Psoas muscle (tissue), 8 donors: ENCODE results near the gene ARHGEF16. TPM values are rescaled to one million over a fixed set of nuclear protein-coding genes. Genes with fewer than 3 reads are reported as not detected.

Experiments used
- ATAC-seq, 4 donors: fragments of 200-7000 bp; cut with Tn5 transposase; one replicate each; pipeline ENCODE4 v1.9.1; 2020; ENCODE audit warnings: moderate library complexity in 3 of 4, mild to moderate bottlenecking in 2 of 4
- DNase-seq, 2 donors: peaks; one replicate each; pipeline ENCODE4 v3.0.0-alpha.2; 2020
- H3K27ac ChIP-seq: fragments of 200-600 bp; one replicate; pipeline ENCODE4 v1.8.0; 2022
- H3K27me3 ChIP-seq, 3 donors: fragments of 200-600 bp in 1 of 3; one replicate each; pipeline versions ENCODE4 v1.6.1 to v1.8.0; 2013 to 2022; ENCODE audit warnings: low read length in 2 of 3, mild to moderate bottlenecking in 2 of 3, moderate library complexity in 1 of 3; ENCODE audit not compliant: insufficient read depth in 3 of 3
- H3K36me3 ChIP-seq, 2 donors: fragments of 200-600 bp in 1 of 2; one replicate each; pipeline versions ENCODE4 v1.6.1 to v1.8.0; 2013 to 2022; ENCODE audit warnings: low read depth in 1 of 2, mild to moderate bottlenecking in 1 of 2, moderate library complexity in 1 of 2; ENCODE audit not compliant: insufficient read depth in 1 of 2
- H3K4me1 ChIP-seq: fragments of 200-600 bp; one replicate; pipeline ENCODE4 v1.8.0; 2022
- H3K4me3 ChIP-seq: fragments of 200-600 bp; one replicate; pipeline ENCODE4 v1.8.0; 2022; ENCODE audit warnings: mild to moderate bottlenecking
- H3K9me3 ChIP-seq: fragments of 200-600 bp; one replicate; pipeline ENCODE4 v1.8.0; 2022
- WGBS, 3 donors: extraction: QIAGEN DNeasy Blood & Tissue Kit; methylation state at CpG; one replicate each; pipeline versions ENCODE4 v1.1.6 to v1.1.7; 2013; 5-methylcytosine and 5-hydroxymethylcytosine counted together
- intact Hi-C, 2 donors: fragments of 100-400 bp; cut with DNase I; formaldehyde crosslinking; loops; one replicate each; pipeline versions ENCODE4 v1.11.0 to v1.14.2; 2022
- polyA plus RNA-seq, 3 donors: library from polyadenylated mRNA; stranded (reverse); fragments of 200-250 nt; gene quantifications; one replicate each; pipeline ENCODE4 v1.2.3, GENCODE V29; 2013
- total RNA-seq, 4 donors: library from RNA; stranded (reverse); fragmentation: NEBNext Ultra II Directional in 2 of 4; extraction: Animal tissue kit (Norgen Biotek cat#: 25700) in 2 of 4; gene quantifications; one replicate each; pipeline versions ENCODE4 v1.2.1 to v1.2.4, GENCODE V29; 2021 to 2023
- TF ChIP-seq, protein P1 (sequence below): fragments of 200-600 bp; IDR thresholded peaks from one replicate; pipeline ENCODE4 v1.8.0; 2022; ENCODE audit warnings: antibody characterized with exemption
- donor health status: healthy with polysubstance abuse.
- donor health status: DM: no; HTN: no; CAD: no; lungs with moderate emphysema.
- donor health status: Bipolar disorder and iron deficiency.
- donor health status: healthy.
- donor health status: DM: yes; HTN: yes; CAD: no.
- donor health status: DM: no; HTN: no; CAD: no.
- donor health status: DM: no; HTN: no; CAD: no.
- donor health status: DM: yes; HTN: yes; CAD: no.

ARHGEF16 gene
- total and polyA plus RNA-seq, 7 donors: 0.29 to 0.56 (median 0.51) TPM

DNA sequence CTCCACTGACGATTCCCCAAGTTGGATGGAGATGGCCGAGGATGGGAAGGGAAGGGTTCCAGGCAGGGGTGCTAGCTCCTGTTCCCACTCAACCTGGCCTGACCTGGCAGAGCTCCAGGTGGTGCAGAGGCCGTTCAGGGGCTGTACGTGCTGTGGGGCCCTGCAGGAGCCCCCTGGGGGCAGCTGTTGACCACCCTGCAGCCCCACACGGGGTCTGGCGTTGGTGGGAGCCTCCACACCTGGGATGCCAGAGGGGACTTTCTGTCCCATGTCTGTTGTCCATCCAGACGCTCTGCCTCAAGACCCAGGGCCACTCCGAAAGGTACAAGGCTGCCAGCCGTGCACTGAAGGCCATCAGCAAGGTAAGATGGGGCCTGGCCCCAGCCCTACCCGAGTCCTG is 20.0 kb downstream of the ARHGEF16 start:
- DNase-seq (no peak), ATAC-seq (no peak)
- no peak overlapping the region for H3K27ac ChIP-seq
- H3K4me3 ChIP-seq: no peak overlapping the region
- H3K9me3 ChIP-seq: no peaks in the 10 kb centered on the region
- H3K36me3 ChIP-seq: no peaks in the 10 kb centered on the region
- H3K4me1 ChIP-seq: peaks cover 10% of the 10 kb centered on the region
- 59 to 69% (median 62%) methylated on average over 10 of the region's 10 CpGs for WGBS, 3 donors
- TF ChIP-seq, protein P1, sequence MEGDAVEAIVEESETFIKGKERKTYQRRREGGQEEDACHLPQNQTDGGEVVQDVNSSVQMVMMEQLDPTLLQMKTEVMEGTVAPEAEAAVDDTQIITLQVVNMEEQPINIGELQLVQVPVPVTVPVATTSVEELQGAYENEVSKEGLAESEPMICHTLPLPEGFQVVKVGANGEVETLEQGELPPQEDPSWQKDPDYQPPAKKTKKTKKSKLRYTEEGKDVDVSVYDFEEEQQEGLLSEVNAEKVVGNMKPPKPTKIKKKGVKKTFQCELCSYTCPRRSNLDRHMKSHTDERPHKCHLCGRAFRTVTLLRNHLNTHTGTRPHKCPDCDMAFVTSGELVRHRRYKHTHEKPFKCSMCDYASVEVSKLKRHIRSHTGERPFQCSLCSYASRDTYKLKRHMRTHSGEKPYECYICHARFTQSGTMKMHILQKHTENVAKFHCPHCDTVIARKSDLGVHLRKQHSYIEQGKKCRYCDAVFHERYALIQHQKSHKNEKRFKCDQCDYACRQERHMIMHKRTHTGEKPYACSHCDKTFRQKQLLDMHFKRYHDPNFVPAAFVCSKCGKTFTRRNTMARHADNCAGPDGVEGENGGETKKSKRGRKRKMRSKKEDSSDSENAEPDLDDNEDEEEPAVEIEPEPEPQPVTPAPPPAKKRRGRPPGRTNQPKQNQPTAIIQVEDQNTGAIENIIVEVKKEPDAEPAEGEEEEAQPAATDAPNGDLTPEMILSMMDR: no peak
- intact Hi-C loops: no loop called here
- no peaks in the 10 kb centered on the region for H3K27me3 ChIP-seq

DNA sequence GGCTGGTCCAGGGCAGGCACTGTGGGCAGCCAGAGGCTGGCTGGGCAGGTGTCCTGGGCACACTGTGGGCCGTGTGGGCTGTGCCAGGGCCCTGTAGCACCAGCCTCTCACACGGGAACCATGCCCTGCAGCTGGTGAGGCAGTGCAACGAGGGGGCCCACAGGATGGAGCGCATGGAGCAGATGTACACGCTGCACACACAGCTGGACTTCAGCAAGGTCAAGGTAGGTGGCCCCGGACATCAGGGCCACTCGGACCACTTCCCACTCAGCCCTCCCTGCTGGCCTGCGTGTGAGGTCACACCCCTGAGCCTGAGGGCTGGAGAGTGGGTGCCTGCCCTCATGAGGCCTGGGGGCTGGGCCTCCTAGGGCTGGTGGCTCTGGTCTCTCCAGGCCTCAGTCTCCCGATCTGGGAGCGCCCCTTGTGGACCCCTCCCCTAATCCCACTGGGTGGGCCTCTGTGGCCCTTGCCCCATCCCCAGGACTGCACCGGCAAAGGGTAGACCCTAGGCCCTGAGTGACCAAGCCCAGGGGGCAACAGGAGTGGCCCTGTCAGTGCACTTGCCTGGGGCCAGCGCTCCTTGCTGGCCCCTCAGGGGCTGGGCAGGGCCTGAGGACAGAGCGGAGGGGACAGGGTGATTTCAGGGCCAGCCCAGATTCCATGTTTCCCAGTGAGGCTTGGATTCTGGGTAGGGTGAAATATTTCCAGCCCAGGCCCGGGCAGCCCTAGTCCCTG is 21.5 kb downstream of the ARHGEF16 start:
- Histone ChIP-seq H3K4me1 (peaks cover 10% of the 10 kb centered on the region), H3K36me3 (no peaks in the 10 kb centered on the region), H3K4me3 (no peak overlapping the region), H3K27me3 (no peaks in the 10 kb centered on the region), H3K27ac (no peak overlapping the region), H3K9me3 (no peaks in the 10 kb centered on the region)
- DNase-seq (no peak), ATAC-seq (no peak)
- 75 to 77% (median 77%) methylated on average over 13 to 14 of the region's 14 CpGs for WGBS, 3 donors
- TF ChIP-seq, protein P1: no peak
- intact Hi-C loops: no loop called here

DNA sequence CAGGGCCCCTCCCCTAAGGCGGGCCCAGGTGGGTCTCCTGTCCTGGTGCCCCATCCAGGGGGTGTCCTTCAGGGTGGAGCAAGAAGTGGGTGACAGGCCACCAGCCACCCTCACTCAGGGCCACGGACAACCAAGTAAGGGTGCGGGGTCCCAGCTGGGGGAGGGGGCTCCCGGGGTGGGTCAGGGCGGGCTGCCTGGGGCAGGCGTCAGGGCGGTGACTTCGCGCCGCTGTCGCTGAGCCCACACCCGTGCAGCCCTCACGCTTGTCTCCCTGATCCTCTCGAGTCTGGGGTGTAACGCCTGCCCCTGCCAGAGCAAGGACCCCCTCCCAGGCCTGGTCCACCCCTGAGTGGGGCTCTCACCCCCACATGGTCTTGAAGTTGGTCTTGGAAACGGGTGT is 22.2 kb downstream of the ARHGEF16 start:
- Histone ChIP-seq H3K9me3 (no peaks in the 10 kb centered on the region), H3K4me3 (no peak overlapping the region), H3K4me1 (peaks cover 4% of the 10 kb centered on the region), H3K36me3 (no peaks in the 10 kb centered on the region), H3K27me3 (no peaks in the 10 kb centered on the region), H3K27ac (no peak overlapping the region)
- TF ChIP-seq, protein P1: no peak
- intact Hi-C loops: no loop called here
- no peak for DNase-seq
- no peak for ATAC-seq
- 84 to 90% (median 88%) methylated on average over 15 to 16 of the region's 16 CpGs for WGBS, 3 donors

DNA sequence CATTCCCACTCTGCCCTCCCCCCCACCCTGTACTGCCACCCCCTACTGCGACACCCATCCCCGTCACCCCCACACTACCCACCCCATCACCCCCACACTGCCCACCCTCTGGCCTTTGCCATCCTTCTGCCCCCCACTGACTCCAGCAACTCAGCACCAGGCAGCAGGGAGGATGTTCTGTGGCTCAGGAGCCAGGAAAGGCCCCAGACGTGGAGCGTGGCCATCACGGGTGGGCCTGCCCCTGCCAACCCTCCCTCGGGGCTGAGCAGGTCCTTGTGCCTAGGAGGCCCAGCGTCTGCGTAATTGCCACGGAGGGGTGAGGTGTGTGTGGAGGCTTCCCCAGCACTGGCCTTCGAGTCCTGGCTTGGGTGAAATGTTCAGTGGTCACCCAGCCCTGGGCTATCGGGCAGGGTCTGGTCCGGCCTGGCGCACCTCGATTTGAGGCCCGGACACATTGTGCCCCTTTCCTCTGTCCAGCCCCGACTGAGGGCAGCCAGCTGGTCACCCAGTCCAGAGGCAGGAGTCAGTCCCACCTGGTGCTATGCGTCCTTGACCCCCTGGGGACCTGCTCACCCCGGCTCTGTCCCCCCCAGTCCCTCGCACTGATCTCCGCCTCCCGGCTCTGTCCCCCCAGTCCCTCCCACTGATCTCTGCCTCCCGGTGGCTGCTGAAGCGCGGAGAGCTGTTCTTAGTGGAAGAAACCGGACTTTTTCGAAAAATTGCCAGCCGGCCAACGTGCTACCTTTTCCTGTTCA is 23.0 kb downstream of the ARHGEF16 start:
- H3K4me3 ChIP-seq: no peak overlapping the region
- no peaks in the 10 kb centered on the region for H3K9me3 ChIP-seq
- no peaks in the 10 kb centered on the region for H3K27me3 ChIP-seq
- ATAC-seq (no peak), DNase-seq (no peak)
- TF ChIP-seq, protein P1: no peak
- 49 to 56% (median 53%) methylated on average over 24 to 28 of the region's 28 CpGs for WGBS, 3 donors
- no peaks in the 10 kb centered on the region for H3K4me1 ChIP-seq
- intact Hi-C loops: no loop called here
- no peaks in the 10 kb centered on the region for H3K36me3 ChIP-seq
- no peak overlapping the region for H3K27ac ChIP-seq
